NOMO-1 (cell line): ENCODE measurements around the gene ITLN1.

Experiments
- DNase-seq, 2 experiments: peaks; one replicate each; lab custom pipeline; 2025; ENCODE audit not compliant: unreplicated experiment in 2 of 2; lab: John Stamatoyannopoulos, UW

The ITLN1 gene

DNA sequence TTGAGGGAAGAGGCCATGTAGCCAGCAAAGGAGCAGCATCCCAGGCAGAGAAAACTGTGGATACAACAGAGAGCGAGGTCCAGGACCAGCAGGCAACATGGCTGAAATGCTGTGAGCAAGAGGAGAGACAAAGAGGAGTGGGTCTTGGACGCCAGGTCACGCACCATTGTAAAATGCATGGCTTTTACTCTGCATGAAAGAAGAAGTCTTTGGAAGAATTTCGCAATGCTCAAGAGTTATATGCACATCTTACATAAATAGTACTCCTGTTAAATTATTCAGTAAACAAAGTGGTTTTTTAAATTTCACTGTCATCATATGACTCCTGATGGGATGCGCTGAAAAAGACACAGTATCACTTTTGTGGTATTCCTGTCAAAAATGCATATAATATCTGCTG is 25.8 kb downstream of the ITLN1 start:
- DNase-seq: peak; percentile 20 to 70

- DNase-seq: no peak
Observed at GRCh38 chr1:160858507-160858906, 26.5 kb downstream of the ITLN1 start.

- DNase-seq: no peak
Observed at GRCh38 chr1:160858097-160858496, 26.9 kb downstream of the ITLN1 start.

- DNase-seq: no peak
Observed at GRCh38 chr1:160855181-160855981, 29.6 kb downstream of the ITLN1 start.

GRCh38 chr1:160853754-160854153 is 31.2 kb downstream of the ITLN1 start:
- DNase-seq: no peak

- no peak for DNase-seq
Observed at GRCh38 chr1:160853014-160853413, 32.0 kb downstream of the ITLN1 start.

GRCh38 chr1:160850993-160851392 is 34.0 kb downstream of the ITLN1 start:
- DNase-seq: no peak

DNA sequence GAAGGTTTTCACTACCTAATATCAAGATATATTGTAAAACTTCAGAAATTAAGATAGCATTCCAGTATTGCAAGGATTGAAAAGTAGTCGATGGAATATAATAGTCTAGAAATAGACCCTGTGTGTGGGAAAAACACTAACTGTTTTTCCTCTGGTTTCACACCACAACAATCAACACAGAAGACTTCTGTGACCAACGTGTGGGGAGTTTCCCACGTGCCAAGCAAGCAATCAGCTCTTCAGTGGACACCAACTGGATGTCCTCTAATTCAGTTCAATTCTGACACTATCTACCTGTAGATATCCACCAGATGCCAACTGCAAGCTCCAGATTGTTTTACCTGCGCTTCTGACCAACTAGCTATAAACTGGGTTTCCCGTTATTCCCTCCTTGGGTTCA is 34.4 kb downstream of the ITLN1 start:
- no peak for DNase-seq

DNA sequence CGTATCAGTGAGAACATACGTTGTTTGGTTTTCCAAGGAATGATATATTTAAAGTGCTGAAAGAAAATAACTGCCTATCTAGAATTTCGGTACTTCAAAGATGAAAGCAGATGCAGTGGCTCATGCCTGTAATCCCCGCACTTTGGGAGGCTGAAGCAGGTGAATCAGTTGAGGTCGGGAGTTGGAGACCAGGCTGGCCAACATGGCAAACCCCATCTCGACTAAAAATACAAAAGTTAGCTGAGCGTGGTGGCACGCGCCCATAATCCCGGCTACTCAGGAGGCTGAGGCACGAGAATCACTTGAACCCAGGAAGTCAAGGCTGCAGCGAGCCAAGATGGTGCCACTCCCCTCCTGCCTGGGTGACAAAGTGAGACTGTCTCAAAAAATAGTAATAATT is 38.7 kb downstream of the ITLN1 start:
- no peak for DNase-seq

DNA sequence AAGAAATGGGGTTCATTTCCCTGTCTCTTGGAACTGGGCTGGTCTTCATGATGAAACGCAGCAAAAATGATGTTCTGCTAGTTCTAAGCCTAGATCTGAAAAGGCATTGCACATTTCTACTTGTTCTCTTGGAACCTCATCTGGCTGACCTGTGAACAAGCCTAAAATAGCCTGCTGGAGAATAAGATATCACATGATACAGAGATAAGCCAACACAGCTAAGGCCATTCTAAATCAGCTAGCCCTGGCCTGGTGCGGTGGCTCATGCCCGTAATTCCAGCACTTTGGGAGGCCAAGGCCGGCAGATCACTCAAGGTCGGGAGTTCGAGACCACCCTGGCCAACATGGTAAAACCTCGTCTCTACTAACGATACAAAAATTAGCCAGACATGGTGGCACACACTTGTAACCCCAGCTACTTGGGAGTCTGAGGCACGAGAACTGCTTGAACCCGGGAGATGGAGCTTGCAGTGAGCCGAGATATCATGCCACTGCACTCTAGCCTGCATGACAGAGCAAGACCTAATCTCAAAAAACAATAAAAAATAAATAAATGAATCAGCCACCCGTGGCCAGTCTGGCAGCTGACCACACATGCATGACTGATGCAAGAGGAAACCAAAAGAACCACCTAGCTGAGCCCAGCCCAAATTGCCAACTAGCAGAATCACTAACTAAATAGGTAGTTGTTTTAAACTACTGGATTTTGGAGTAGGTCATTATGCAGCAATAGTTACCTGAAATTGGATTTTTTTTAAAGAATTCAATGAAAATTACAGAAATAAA is 40.3 kb downstream of the ITLN1 start:
- DNase-seq: peak; percentile 37 to 63

GRCh38 chr1:160841079-160841478 is 43.9 kb downstream of the ITLN1 start:
- no peak for DNase-seq

DNA sequence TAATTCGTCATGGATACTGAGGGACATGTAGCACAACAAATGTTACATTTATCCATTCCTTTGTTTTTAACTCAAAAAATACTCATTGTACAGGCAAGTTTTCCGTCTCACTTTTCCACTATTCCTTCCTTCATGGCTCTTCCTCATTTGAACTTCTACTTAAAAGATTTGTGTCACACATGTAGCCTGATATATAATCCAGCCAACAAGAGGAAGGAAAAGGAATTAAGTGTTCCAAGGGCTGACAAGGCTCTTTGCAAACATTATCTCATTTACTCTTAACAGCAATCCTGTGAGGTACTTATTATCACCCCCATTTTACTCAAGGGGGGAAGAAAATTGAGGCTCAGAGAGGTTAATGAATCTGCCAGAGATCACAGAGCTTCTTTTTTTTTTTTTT is 45.2 kb downstream of the ITLN1 start:
- DNase-seq: no peak

DNA sequence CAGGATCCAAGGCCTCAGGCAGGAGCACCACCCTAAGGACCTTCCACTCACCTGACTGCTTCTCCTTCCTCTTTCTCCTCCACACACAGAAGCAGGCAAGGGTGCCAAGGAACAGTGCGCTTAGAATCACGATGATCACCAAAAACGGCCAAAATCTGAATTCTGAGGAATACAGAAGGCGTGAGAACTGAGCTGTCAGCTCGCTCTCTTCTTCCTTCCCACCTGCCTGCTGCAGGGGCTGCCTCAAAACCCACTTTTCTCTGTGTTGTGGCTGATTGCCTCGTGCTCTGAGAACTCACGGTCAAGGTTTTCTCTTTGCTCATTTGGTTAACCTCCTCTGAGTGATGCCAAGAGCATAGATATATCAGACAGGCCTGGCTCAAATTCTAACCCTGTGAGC is 46.1 kb downstream of the ITLN1 start:
- DNase-seq: no peak

- no peak for DNase-seq
Observed at GRCh38 chr1:160837558-160838205, 47.3 kb downstream of the ITLN1 start.

DNA sequence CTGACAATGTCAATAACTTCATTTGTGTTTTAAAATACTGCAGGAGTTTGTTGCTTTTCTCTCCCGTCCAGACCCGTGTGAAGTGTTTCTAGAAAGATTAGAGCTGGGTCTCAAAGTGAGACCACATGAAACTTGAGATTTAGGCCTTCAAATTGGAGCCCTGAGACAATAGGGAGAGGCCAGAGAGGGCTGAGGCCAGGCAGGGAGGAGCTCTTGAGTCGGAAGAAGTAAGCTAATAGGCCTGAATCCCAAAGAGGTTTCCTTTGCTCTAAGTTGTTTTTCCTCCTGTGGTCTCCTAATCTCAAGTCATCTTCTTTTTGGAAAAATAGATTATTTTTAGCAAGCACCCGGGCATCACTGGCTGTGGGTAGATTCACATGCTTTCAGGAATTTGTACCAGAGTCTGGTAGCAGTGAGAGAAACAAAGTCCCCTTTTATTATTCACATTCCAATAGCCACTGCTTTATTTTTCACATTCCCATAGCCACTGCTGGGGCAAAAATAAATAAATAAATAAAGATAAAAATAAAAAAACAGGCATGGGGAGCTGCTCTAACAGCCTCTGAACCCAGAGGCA is 47.9 kb downstream of the ITLN1 start:
- no peak for DNase-seq

- peak in 1 of 2 experiments; percentile 15 for DNase-seq
Observed at GRCh38 chr1:160836561-160836960, 48.4 kb downstream of the ITLN1 start.

DNA sequence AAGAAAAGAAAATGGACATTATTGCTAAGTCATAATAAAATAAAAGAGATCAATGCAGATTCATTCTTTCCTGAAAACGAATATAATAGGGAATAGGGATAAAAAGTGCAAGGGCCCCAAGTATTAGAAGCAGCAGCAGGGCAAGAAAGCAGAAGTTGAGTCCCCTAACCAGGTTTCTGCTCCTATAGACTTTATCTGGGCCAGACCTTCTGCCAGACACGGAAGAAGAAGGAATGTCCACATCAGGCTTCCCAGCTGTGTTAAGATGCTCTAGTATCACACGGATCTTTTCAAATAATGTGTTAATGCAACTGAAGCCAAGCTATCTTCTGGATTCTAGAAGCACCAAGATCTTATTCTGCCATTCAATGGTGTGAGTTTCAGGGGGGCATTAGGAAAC is 49.2 kb downstream of the ITLN1 start:
- no peak for DNase-seq

- peak in 1 of 2 experiments; percentile 57 for DNase-seq
Observed at GRCh38 chr1:160834945-160835565, 49.9 kb downstream of the ITLN1 start.

GRCh38 chr1:160830321-160831153 is 54.4 kb downstream of the ITLN1 start:
- DNase-seq: peak; percentile 14 to 35

DNA sequence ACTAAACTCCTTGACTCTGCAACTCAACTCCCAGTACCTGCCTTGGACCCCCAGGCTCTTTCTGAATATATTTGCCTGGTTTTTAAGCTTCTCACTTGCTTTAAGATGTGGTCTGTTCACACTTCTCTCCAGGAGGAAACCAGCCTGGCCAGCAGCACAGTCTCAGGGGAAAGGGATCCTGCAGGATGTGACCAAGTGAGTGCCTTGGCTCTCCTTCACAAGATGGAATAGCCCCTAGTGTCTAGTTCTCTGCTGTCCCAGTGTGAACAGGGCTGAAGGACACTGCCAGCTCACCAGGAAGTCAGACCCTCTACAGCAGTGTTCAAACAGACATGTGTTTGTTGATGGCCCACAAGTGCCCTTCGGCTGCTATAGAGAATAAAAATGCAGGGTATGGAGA is 55.2 kb downstream of the ITLN1 start:
- no peak for DNase-seq
